ENCODE measurements around the gene ZCCHC12.

- TF ChIP-seq CTCF (optimal IDR thresholded peaks at IDR 0.05 in 1 of 3, IDR thresholded peaks at IDR 0.05 in 1 of 3, conservative IDR thresholded peaks at IDR 0.05 in 1 of 3; ENCODE audit: extremely low read depth in 1 of 3, insufficient read depth in 2 of 3, low read length in 3 of 3) (peak in 2 of 3 experiments; percentile 46 to 48), EZH2 (IDR thresholded peaks at IDR 0.05; ENCODE audit: low read length) (no peak)
Measured at GRCh38 chrX:118847676-118848075, 24.1 kb downstream of the ZCCHC12 start.
